H1 (cell line): ENCODE measurements around the gene LILRB4. TPM values are rescaled to one million over a fixed set of nuclear protein-coding genes. Genes with fewer than 3 reads are reported as not detected.

Source experiments
- CTCF ChIA-PET: fragments of 300-600 bp; sonication (Branson Sonifier 250); formaldehyde crosslinking; loops from one replicate; lab custom pipeline; 2021; ENCODE audit not compliant: partially characterized antibody; lab: Charles Lee
- POLR2A ChIA-PET: fragments of 300-600 bp; sonication (Branson Sonifier 250); formaldehyde crosslinking; loops from one replicate; lab custom pipeline; 2021; ENCODE audit warnings: inconsistent platforms; ENCODE audit not compliant: partially characterized antibody; lab: Charles Lee
- DNase-seq, 2 experiments: peaks; one replicate each; pipeline versions ENCODE4 v3.0.0 to v3.0.0-alpha.2; 2010 to 2022; ENCODE audit warnings: low spot score in 2 of 2, low read depth in 1 of 2, mixed read lengths in 1 of 2
- FAIRE-seq: peaks from 2 replicates; lab custom pipeline; 2011; peaks lifted over from hg19 to GRCh38; lab: Jason Lieb, UNC
- H2AFZ ChIP-seq: 2 replicates; pipeline ENCODE4 v1.8.1; 2012; ENCODE audit warnings: low read length, inconsistent platforms
- H2AK5ac ChIP-seq: 2 replicates; pipeline ENCODE4 v1.6.1; 2013; ENCODE audit warnings: low read depth, low read length
- H2BK120ac ChIP-seq: replicated peaks from 2 replicates; pipeline ENCODE3; 2013; ENCODE audit warnings: low read depth, low read length, inconsistent platforms
- H2BK12ac ChIP-seq: 2 replicates; pipeline ENCODE4 v1.6.1; 2013; ENCODE audit warnings: low read depth, low read length
- H2BK15ac ChIP-seq: 2 replicates; pipeline ENCODE4 v1.6.1; 2013; ENCODE audit warnings: low read length
- H2BK20ac ChIP-seq: 2 replicates; pipeline ENCODE4 v1.6.1; 2013; ENCODE audit warnings: low read length
- H2BK5ac ChIP-seq: 2 replicates; pipeline ENCODE4 v1.6.1; 2013; ENCODE audit warnings: low read depth, low read length
- H3K14ac ChIP-seq: 2 replicates; pipeline ENCODE4 v1.6.1; 2013; ENCODE audit warnings: inconsistent platforms; ENCODE audit not compliant: insufficient read length
- H3K18ac ChIP-seq: 2 replicates; pipeline ENCODE4 v1.6.1; 2013; ENCODE audit warnings: low read length; ENCODE audit errors: extremely low read depth
- H3K23ac ChIP-seq: 2 replicates; pipeline ENCODE4 v1.6.1; 2013; ENCODE audit warnings: inconsistent platforms; ENCODE audit not compliant: insufficient read length
- H3K23me2 ChIP-seq: 2 replicates; pipeline ENCODE4 v1.6.1; 2013; ENCODE audit warnings: low read depth, low read length
- H3K27ac ChIP-seq: 2 replicates; pipeline ENCODE4 v1.6.1; 2011; ENCODE audit warnings: low read depth, low read length, inconsistent platforms
- H3K27me3 ChIP-seq, 4 experiments: replicated peaks in 1 of 4; 1 replicate in 1 of 4; 2 replicates in 3 of 4; pipeline versions ENCODE4 v1.6.1 to v1.8.1; 2011 to 2013; ENCODE audit warnings: low read length in 3 of 4, mild to moderate bottlenecking in 3 of 4, inconsistent platforms in 2 of 4, mixed read lengths in 2 of 4, moderate library complexity in 1 of 4; ENCODE audit not compliant: control insufficient read depth in 3 of 4, insufficient read depth in 3 of 4; ENCODE audit errors: extremely low read depth in 1 of 4
- H3K36me3 ChIP-seq, 4 experiments: 2 replicates each; pipeline versions ENCODE4 v1.6.1 to v1.8.1; 2011 to 2013; ENCODE audit warnings: mild to moderate bottlenecking in 4 of 4, low read length in 3 of 4, moderate library complexity in 2 of 4, control low read depth in 1 of 4, inconsistent platforms in 1 of 4; ENCODE audit not compliant: insufficient read depth in 4 of 4, control insufficient read depth in 2 of 4
- H3K4ac ChIP-seq: replicated peaks from 2 replicates; pipeline ENCODE3; 2013; ENCODE audit warnings: low read length, low read depth, mixed read lengths, inconsistent platforms; ENCODE audit not compliant: insufficient read length
- H3K4me1 ChIP-seq, 4 experiments: replicated peaks in 1 of 4; 1 replicate in 1 of 4; 2 replicates in 3 of 4; pipeline versions ENCODE4 v1.6.1 to v1.8.1; 2011 to 2013; ENCODE audit warnings: low read length in 3 of 4, inconsistent platforms in 2 of 4, mixed read lengths in 1 of 4; ENCODE audit not compliant: insufficient read depth in 4 of 4, control insufficient read depth in 3 of 4
- H3K4me2 ChIP-seq, 2 experiments: 2 replicates each; pipeline versions ENCODE4 v1.6.1 to v1.8.1; 2011 to 2013; ENCODE audit warnings: low read depth in 2 of 2, low read length in 2 of 2, control low read depth in 1 of 2, inconsistent platforms in 1 of 2, mild to moderate bottlenecking in 1 of 2; ENCODE audit not compliant: insufficient read depth in 1 of 2
- H3K4me3 ChIP-seq, 4 experiments: fragments of 200-600, 300-600 bp in 1 of 4; sonication (generic), shearing (Covaris generic), sonication (Bioruptor Twin) in 1 of 4; 2 replicates each; pipeline versions ENCODE4 v1.5.1 to v1.8.1; 2011 to 2016; ENCODE audit warnings: low read length in 4 of 4, low read depth in 3 of 4, control low read depth in 2 of 4, inconsistent platforms in 2 of 4, mild to moderate bottlenecking in 2 of 4, mixed read lengths in 1 of 4, moderate library complexity in 1 of 4; ENCODE audit not compliant: insufficient read depth in 2 of 4; ENCODE audit errors: extremely low read depth in 1 of 4
- H3K56ac ChIP-seq: replicated peaks from 2 replicates; pipeline ENCODE3; 2013; ENCODE audit warnings: low read depth, mild to moderate bottlenecking, mixed read lengths, low read length, inconsistent platforms; ENCODE audit not compliant: insufficient read length
- H3K79me1 ChIP-seq: 2 replicates; pipeline ENCODE4 v1.6.1; 2013; ENCODE audit warnings: low read depth, low read length, control low read depth
- H3K79me2 ChIP-seq, 2 experiments: 2 replicates each; pipeline versions ENCODE4 v1.6.1 to v1.8.1; 2012 to 2013; ENCODE audit warnings: low read length in 2 of 2, mild to moderate bottlenecking in 2 of 2, inconsistent platforms in 1 of 2; ENCODE audit not compliant: insufficient read depth in 2 of 2, control insufficient read depth in 1 of 2
- H3K9ac ChIP-seq, 4 experiments: replicated peaks in 1 of 4; 1 replicate in 1 of 4; 2 replicates in 3 of 4; pipeline versions ENCODE4 v1.6.1 to v1.8.1; 2011 to 2013; ENCODE audit warnings: low read depth in 3 of 4, low read length in 3 of 4, control low read depth in 2 of 4, mild to moderate bottlenecking in 2 of 4, moderate library complexity in 2 of 4, inconsistent platforms in 1 of 4; ENCODE audit errors: extremely low read depth in 1 of 4
- H3K9me3 ChIP-seq, 2 experiments: 2 replicates each; pipeline versions ENCODE4 v1.6.1 to v1.8.1; 2012 to 2013; ENCODE audit warnings: mild to moderate bottlenecking in 2 of 2, moderate library complexity in 2 of 2, control low read depth in 1 of 2, inconsistent platforms in 1 of 2, low read depth in 1 of 2, low read length in 1 of 2, mixed read lengths in 1 of 2; ENCODE audit not compliant: insufficient read depth in 2 of 2
- H4K20me1 ChIP-seq, 2 experiments: replicated peaks in 1 of 2; 2 replicates each; pipeline versions ENCODE3 to v1.8.1; 2011 to 2013; ENCODE audit warnings: inconsistent platforms in 2 of 2, low read length in 2 of 2, mild to moderate bottlenecking in 1 of 2; ENCODE audit not compliant: insufficient read depth in 2 of 2, control insufficient read depth in 1 of 2
- H4K5ac ChIP-seq: 2 replicates; pipeline ENCODE4 v1.6.1; 2013; ENCODE audit warnings: low read length, low read depth, mixed read lengths, inconsistent platforms; ENCODE audit not compliant: insufficient read length
- H4K8ac ChIP-seq: 2 replicates; pipeline ENCODE4 v1.8.0; 2013; ENCODE audit warnings: mild to moderate bottlenecking, moderate library complexity, low read length, inconsistent platforms; ENCODE audit not compliant: insufficient read depth; ENCODE audit errors: extremely low read depth
- H4K91ac ChIP-seq: replicated peaks from 2 replicates; pipeline ENCODE3; 2013; ENCODE audit warnings: low read length, mixed read lengths, inconsistent platforms; ENCODE audit not compliant: insufficient read length
- ATF2 ChIP-seq: IDR thresholded peaks from 2 replicates; pipeline ENCODE4 v1.6.1; 2012; ENCODE audit warnings: low read length, inconsistent platforms
- BRCA1 ChIP-seq: IDR thresholded peaks from 2 replicates; pipeline ENCODE4 v1.6.1; 2012; ENCODE audit warnings: low read depth, low read length, improper control_type of control experiment
- CBX5 ChIP-seq: fragments of 300-800, 300-1000 bp; sonication (generic); IDR thresholded peaks from 2 replicates; pipeline ENCODE4 v1.7.1; 2016; ENCODE audit warnings: antibody characterized with exemption, low read length, low read depth
- CHD1 ChIP-seq: IDR thresholded peaks from 2 replicates; pipeline ENCODE4 v1.6.1; 2012; ENCODE audit warnings: low read depth, low read length, improper control_type of control experiment
- FOSL1 ChIP-seq: IDR thresholded peaks from 2 replicates; pipeline ENCODE4 v1.6.1; 2011; ENCODE audit warnings: mild to moderate bottlenecking, low read depth, low read length, moderate library complexity; ENCODE audit not compliant: insufficient read depth
- GTF2F1 ChIP-seq: IDR thresholded peaks from 2 replicates; pipeline ENCODE4 v1.6.1; 2012; ENCODE audit warnings: low read depth, low read length, improper control_type of control experiment, borderline replicate concordance
- HDAC2 ChIP-seq, 2 experiments: fragments of 300-600 bp in 1 of 2; sonication (generic) in 1 of 2; IDR thresholded peaks; 2 replicates each; pipeline ENCODE4 v1.6.1; 2011 to 2012; ENCODE audit warnings: low read depth in 2 of 2, low read length in 2 of 2, mild to moderate bottlenecking in 2 of 2, moderate library complexity in 2 of 2, borderline replicate concordance in 1 of 2, inconsistent platforms in 1 of 2
- JUN ChIP-seq: IDR thresholded peaks from 2 replicates; pipeline ENCODE4 v1.6.1; 2011; ENCODE audit warnings: low read depth, mild to moderate bottlenecking, improper control_type of control experiment, low read length
- NRF1 ChIP-seq: IDR thresholded peaks from 2 replicates; pipeline ENCODE4 v1.6.1; 2011; ENCODE audit warnings: mild to moderate bottlenecking, low read depth, low read length, improper control_type of control experiment
- RNF2 ChIP-seq: fragments of 200-900, 300-1000 bp; sonication (generic); IDR thresholded peaks from 2 replicates; pipeline ENCODE4 v1.7.1; 2016; ENCODE audit warnings: borderline replicate concordance, low read depth, mild to moderate bottlenecking, antibody characterized with exemption, low read length; ENCODE audit not compliant: poor library complexity, severe bottlenecking; ENCODE audit errors: missing control alignments
- SIX5 ChIP-seq: IDR thresholded peaks from 2 replicates; pipeline ENCODE4 v1.6.1; 2011; ENCODE audit warnings: mild to moderate bottlenecking, low read depth, low read length
- SP4 ChIP-seq: IDR thresholded peaks from 2 replicates; pipeline ENCODE4 v1.6.1; 2012; ENCODE audit warnings: low read length, inconsistent platforms
- TEAD4 ChIP-seq: IDR thresholded peaks from 2 replicates; pipeline ENCODE4 v1.6.1; 2012; ENCODE audit warnings: low read depth, low read length, inconsistent platforms, mixed read lengths
- WGBS, 2 experiments: shearing (Covaris generic) in 1 of 2; methylation state at CpG; one replicate each; pipeline versions ENCODE4 v1.1.6 to v1.1.7; 2013 to 2015; ENCODE audit warnings: low lambda C conversion rate in 2 of 2, mixed read lengths in 2 of 2, inconsistent platforms in 1 of 2, low coverage in 1 of 2, missing lambda C conversion rate in 1 of 2; ENCODE audit not compliant: insufficient replicate concordance in 2 of 2, insufficient coverage in 1 of 2, insufficient read length in 1 of 2; ENCODE audit errors: extremely low coverage in 1 of 2, missing lambda C conversion rate in 1 of 2; 5-methylcytosine and 5-hydroxymethylcytosine counted together
- polyA plus RNA-seq, 7 experiments: library from polyadenylated mRNA; depleted of rRNA in 3 of 7; stranded (reverse) in 5 of 7; unstranded in 2 of 7; fragments of >200 nt in 5 of 7; fragments of 200-250 nt in 2 of 7; gene quantifications; 1 replicate in 5 of 7; 2 replicates in 1 of 7; 4 replicates in 1 of 7; pipeline versions ENCODE4 v1.2.1 to v1.2.3, GENCODE V29; 2011 to 2013; ENCODE audit warnings: missing spikeins in 2 of 7, mixed read lengths in 2 of 7
- total RNA-seq: library from RNA; stranded (reverse); fragmentation: NEBNext Ultra II Directional; extraction: Animal tissue kit (Norgen Biotek cat#: 25700); gene quantifications from 2 replicates; pipeline ENCODE4 v1.2.1, GENCODE V29; 2021

LILRB4 gene
- total and polyA plus RNA-seq, 2 of the 8 experiments (the other 6 are each of a cell fraction or from before 2014, with no cell fraction given): not detected

GRCh38 chr19:54696117-54696548, 33.3 kb downstream of the LILRB4 start:
- Histone ChIP-seq H2BK12ac (no peak overlapping the region), H4K20me1 (no peaks in the 10 kb centered on the region), H2BK120ac (no peak overlapping the region), H3K23ac (no peak overlapping the region), H3K18ac (no peak overlapping the region), H3K9ac (no peak overlapping the region), H4K91ac (no peak overlapping the region), H3K4me1 (no peaks in the 10 kb centered on the region), H3K27ac (no peak overlapping the region), H3K27me3 (no peaks in the 10 kb centered on the region), H2BK20ac (no peak overlapping the region), H3K14ac (no peak overlapping the region), H2AK5ac (no peak overlapping the region), H2BK5ac (no peak overlapping the region), H3K79me1 (no peaks in the 10 kb centered on the region), H3K4ac (no peak overlapping the region), H2AFZ (no peak overlapping the region), H4K8ac (no peak overlapping the region), H3K4me3 (no peak overlapping the region), H3K56ac (no peak overlapping the region), H3K4me2 (no peak overlapping the region), H3K23me2 (no peaks in the 10 kb centered on the region), H3K79me2 (no peaks in the 10 kb centered on the region), H3K36me3 (no peaks in the 10 kb centered on the region), H2BK15ac (no peak overlapping the region), H3K9me3 (peaks cover 45 to 82% of the 10 kb centered on the region in 2 experiments), H4K5ac (no peak overlapping the region)
- DNase-seq: no peak
- ChIA-PET CTCF (no interaction called here), POLR2A (no interaction called here)
- FAIRE-seq: no peak
- 97% methylated on average over 6 of the region's 8 CpGs; no CpG with 5 or more reads in 1 of the 2 experiments for WGBS, 2 experiments
- TF ChIP-seq BRCA1 (no peak), JUN (no peak), CBX5 (no peak), HDAC2 (IDR thresholded peaks at IDR 0.05; ENCODE audit: borderline replicate concordance in 1 of 2, low read depth in 2 of 2, low read length in 2 of 2) (no peak), GTF2F1 (no peak), TEAD4 (no peak), NRF1 (no peak), CHD1 (no peak), SIX5 (no peak), SP4 (no peak), FOSL1 (no peak), RNF2 (no peak), ATF2 (no peak)
